Measurements from ENCODE around the gene TBC1D9B. TPM values are rescaled to one million over a fixed set of nuclear protein-coding genes. Genes with fewer than 3 reads are reported as not detected.

Gene TBC1D9B
- total RNA-seq, 3 donors from 2014 or later, result 82.7 to 91.8 (median 88.6) TPM

DNA sequence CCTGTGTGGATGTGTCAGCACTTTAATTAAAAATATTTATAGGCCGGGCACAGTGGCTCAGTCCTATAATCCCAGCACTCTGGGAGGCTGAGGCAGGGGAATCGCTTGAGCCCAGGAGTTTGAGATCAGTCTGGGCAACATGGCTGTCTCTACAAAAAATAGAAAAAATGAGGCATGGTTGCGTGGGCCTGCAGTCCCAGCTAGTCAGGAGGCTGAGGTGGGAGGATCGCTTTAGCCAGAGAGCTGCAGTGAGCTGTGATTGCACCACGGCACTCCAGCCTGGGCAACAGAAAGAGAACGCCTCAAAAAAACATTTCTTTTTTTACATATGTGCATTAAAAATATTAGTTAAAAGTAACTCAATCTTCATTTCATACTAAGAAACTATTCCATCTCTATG, 6.2 kb downstream of the TBC1D9B start:
- Mint-ChIP-seq H3K9me3 (no peaks in the 10 kb centered on the region), H3K27me3 (ENCODE audit: low read depth) (no peaks in the 10 kb centered on the region)

DNA sequence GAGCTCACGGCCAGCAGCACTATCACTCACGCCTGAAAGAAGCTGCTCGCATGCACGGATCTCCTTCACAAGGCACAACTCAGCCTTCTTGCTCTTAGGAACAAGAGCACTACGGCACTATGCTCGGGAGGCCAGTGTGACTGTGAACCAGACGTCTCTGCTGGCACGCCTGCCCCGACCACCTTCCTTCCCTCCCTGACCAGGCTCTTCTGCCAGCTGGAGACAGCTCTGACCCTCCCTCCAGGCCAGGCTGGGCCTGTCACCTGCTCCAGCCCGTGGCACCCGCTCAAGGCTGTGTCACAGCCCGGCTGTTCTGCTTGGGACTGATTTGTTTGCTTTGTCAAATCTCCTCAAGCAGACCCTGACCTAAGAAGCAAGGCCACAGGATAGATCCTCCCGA, 7.0 kb downstream of the TBC1D9B start:
- H3K4me3 Mint-ChIP-seq, result no peak overlapping the region
- no peaks in the 10 kb centered on the region for H3K9me3 Mint-ChIP-seq
- no peak for ATAC-seq
- H3K36me3 Mint-ChIP-seq (ENCODE audit: insufficient read depth), result peaks cover 23% of the 10 kb centered on the region
- no peaks in the 10 kb centered on the region for H3K27me3 Mint-ChIP-seq (ENCODE audit: low read depth)
- peaks cover 7% of the 10 kb centered on the region for H3K4me1 Mint-ChIP-seq (ENCODE audit: low read depth)
- DNase-seq, result no peak

More for the DNA sequence above, 6.2 kb downstream of the TBC1D9B start:
- Mint-ChIP-seq H3K4me3 (no peak overlapping the region), H3K36me3 (ENCODE audit: insufficient read depth) (peaks cover 20% of the 10 kb centered on the region), H3K4me1 (ENCODE audit: low read depth) (peaks cover 14% of the 10 kb centered on the region)
- ATAC-seq (no peak), DNase-seq (no peak)

DNA sequence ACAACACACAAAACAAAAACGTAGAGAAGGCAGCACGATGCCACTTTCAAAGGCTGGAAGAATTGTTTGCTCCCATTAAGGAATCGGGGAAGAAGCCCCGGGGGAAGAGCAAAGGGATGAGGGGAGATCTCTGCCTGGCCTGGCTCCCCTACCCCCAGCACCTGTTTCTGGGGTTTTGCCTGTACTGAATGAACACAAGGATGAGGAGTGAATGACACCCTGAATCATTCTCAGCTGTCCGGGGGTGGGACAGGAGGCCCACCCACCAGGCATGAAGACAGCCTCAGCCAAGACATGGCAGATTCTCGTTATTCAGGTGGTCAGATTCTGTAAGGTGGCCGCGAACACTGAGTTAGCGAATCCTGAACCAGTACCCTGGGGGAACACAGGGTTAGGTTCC, 7.5 kb downstream of the TBC1D9B start:
- Mint-ChIP-seq H3K4me3 (no peak overlapping the region), H3K9me3 (no peaks in the 10 kb centered on the region), H3K27me3 (ENCODE audit: low read depth) (no peaks in the 10 kb centered on the region), H3K4me1 (ENCODE audit: low read depth) (peaks cover 5% of the 10 kb centered on the region), H3K36me3 (ENCODE audit: insufficient read depth) (peaks cover 25% of the 10 kb centered on the region)
- ATAC-seq (no peak), DNase-seq (no peak)

DNA sequence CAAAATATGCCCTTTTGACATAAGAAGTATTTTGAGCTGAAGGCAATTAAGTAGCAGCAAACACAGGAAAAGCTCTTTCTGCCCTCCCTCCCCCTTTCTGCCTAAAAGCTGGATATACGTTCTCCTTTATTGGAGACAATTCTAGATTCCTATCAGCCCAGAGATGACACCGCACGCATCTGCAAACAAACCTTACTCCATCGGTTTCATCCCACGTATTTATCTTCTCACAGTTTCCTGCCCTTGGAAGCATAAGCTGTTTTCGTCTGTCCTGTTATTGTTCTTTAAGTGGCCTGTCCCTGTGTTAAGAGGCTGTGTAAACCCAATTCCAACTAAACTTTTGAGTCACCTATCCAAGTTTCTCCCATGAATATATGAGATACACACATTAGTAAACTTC, 11.8 kb downstream of the TBC1D9B start:
- Mint-ChIP-seq H3K9me3 (no peaks in the 10 kb centered on the region), H3K27me3 (ENCODE audit: low read depth) (no peaks in the 10 kb centered on the region), H3K4me3 (no peak overlapping the region), H3K36me3 (ENCODE audit: insufficient read depth) (peaks cover 26% of the 10 kb centered on the region), H3K4me1 (ENCODE audit: low read depth) (no peaks in the 10 kb centered on the region)
- DNase-seq (no peak), ATAC-seq (no peak)

DNA sequence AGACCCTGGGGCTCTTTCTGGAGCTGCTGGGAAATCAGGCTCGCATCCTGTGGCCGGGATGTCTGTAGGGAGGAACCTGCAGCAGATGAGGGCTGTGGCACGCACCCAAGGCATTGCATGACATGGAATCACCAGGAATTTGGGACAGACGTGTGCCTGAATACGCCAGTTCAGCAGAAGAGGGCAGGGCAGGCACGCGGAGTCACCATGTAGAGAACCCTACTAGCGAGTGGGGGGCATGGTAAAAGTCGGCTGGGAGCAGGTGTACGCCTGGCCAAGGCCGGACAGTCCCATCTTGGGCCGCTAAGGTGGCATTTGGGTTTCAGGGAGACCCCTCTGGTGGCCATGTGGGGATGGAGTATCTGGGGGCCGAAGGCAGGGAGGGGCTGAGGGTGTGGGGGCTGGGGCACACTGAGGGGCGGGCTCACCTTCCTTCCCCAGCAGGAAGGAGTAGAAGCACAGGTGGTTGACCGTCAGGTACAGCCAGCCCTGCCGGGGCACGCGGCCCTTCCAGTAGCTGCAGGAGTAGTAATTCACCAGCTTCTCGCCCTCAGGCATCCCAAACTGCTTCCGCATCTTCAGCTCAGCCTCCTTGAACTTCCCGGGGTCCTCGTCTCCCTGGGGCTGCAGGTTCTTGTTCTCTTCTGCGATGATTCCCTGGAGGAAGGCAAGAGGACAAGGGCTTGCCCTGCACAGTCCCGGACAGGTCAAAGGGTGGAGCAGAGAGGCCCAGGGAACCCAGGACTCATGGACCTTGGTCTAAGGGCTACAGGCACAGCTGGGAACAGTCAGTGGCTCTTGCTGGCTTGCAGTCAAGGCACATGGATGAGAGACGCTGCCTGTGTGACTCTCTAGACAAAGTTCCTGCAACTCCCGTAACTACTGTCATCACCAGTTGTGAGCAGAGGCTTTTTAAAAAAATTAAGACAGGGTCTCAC, 13.5 kb downstream of the TBC1D9B start:
- ATAC-seq (no peak), DNase-seq (no peak)
- peaks cover 27% of the 10 kb centered on the region for H3K36me3 Mint-ChIP-seq (ENCODE audit: insufficient read depth)
- H3K4me1 Mint-ChIP-seq (ENCODE audit: low read depth), result no peaks in the 10 kb centered on the region
- no peaks in the 10 kb centered on the region for H3K9me3 Mint-ChIP-seq
- no peak overlapping the region for H3K4me3 Mint-ChIP-seq
- no peaks in the 10 kb centered on the region for H3K27me3 Mint-ChIP-seq (ENCODE audit: low read depth)

DNA sequence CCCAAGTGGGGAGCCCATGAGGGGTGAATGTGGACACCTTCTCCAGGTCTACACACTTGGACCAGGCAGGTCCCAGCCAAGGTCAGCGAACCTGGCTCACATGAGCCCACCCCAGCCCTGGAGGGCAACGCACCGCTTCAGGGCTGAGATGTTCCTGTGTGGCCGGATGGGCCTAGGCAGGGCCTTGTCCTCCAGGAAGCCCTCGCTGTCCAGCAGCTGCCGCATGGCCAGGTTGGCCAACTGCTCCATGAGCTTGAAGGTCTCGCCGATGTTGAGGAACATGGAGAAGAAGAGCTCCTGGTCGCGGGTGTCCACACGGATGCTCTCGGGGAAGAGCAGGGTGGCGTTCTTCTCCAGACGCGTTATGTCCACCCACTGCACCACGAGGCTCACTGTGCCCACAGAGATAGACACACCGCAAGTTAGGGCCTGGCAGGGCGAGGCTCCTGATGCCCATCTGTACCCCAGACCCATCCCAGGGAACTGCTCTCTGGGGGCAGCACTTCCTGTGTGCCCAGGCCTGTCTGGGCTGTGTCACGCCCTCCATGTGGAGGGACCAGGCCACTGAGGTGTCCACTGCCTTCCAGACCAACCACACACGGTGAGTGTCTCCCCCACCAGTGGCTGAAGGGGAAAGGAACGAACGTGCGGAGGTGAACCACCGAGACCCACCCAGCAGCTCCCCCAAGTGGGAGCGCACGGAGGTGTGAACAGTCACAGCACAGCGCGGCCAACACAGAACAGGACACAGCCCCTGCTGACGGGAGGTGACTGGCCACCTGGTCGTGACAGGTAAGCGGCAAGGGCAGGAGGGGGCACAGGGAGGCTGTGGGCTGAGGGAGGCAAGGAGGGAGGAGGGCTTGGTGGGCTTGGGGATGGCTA, 14.4 kb downstream of the TBC1D9B start:
- H3K27me3 Mint-ChIP-seq (ENCODE audit: low read depth), result no peaks in the 10 kb centered on the region
- ATAC-seq (no peak), DNase-seq (no peak)
- no peaks in the 10 kb centered on the region for H3K4me1 Mint-ChIP-seq (ENCODE audit: low read depth)
- H3K4me3 Mint-ChIP-seq, result no peak overlapping the region
- H3K9me3 Mint-ChIP-seq, result no peaks in the 10 kb centered on the region
- H3K36me3 Mint-ChIP-seq (ENCODE audit: insufficient read depth), result peaks cover 26% of the 10 kb centered on the region

DNA sequence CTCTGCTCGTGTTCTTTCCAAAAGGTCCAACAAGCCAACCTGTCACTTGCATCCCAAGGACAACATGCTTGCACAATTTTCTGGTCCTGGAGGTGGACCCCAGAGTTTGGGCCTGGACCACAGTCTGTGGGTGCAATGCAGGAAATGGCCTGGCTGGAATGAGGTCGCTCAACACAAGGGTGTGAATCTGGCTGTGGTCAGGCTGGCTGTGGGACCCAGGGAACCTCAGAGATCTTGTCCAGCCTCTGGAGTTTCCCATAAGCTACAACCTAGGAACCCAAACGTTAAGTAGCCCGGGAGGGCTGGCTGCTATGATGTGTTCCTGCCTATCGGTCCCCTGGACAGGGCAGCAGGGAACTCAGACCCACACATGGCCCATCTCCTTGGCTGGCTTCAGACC, 15.4 kb downstream of the TBC1D9B start:
- Mint-ChIP-seq H3K4me3 (no peak overlapping the region), H3K9me3 (no peaks in the 10 kb centered on the region), H3K36me3 (ENCODE audit: insufficient read depth) (peaks cover 27% of the 10 kb centered on the region), H3K27me3 (ENCODE audit: low read depth) (no peaks in the 10 kb centered on the region), H3K4me1 (ENCODE audit: low read depth) (no peaks in the 10 kb centered on the region)
- DNase-seq (no peak), ATAC-seq (no peak)

DNA sequence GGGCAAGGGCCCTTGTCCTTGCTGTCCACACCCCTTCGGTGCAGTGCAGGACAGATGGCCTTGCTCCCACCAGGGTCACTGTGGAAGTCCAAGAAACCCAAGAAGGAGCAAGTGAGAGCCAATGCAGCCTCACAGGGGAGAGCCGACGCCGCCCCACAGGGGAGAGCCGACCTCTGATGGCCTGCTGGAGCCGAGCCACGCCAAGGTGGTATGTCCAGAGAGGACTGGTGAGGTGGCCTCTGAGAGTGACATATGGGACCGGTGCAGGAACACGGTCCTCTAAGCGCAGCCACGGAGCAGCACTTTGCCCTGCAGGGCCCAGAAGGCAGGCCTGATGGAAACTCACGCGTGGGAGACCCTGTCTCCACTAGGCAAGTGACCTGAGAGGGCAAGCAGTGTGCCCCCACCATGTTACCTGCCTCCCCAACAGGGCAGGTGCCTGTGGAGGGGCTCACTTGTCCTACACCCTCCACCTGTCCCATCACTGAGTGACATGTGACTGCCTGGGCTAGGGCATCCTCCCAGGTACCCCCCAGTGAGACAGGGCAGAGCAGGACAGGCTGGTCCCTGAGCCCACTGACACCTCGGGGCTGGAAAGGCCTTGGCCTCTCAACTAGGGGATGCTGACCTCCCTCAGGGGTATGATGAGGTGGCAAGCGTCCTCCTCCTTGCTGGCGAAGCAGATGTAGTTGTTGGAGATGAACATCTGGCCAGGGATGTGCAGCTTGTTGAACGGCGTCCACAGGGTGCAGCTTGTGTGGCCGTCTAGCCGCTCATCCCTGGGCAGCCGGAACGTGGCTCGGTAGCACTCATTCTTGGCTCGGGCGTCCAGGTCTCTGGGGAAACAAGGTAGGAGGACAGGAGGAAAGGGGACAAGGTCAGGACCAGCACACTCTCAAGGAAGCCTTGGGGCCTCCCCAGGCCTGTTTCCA, 16.7 kb downstream of the TBC1D9B start:
- H3K36me3 Mint-ChIP-seq (ENCODE audit: insufficient read depth), result peaks cover 37% of the 10 kb centered on the region
- H3K9me3 Mint-ChIP-seq, result no peaks in the 10 kb centered on the region
- DNase-seq (no peak), ATAC-seq (no peak)
- H3K27me3 Mint-ChIP-seq (ENCODE audit: low read depth), result no peaks in the 10 kb centered on the region
- no peak overlapping the region for H3K4me3 Mint-ChIP-seq
- no peaks in the 10 kb centered on the region for H3K4me1 Mint-ChIP-seq (ENCODE audit: low read depth)

DNA sequence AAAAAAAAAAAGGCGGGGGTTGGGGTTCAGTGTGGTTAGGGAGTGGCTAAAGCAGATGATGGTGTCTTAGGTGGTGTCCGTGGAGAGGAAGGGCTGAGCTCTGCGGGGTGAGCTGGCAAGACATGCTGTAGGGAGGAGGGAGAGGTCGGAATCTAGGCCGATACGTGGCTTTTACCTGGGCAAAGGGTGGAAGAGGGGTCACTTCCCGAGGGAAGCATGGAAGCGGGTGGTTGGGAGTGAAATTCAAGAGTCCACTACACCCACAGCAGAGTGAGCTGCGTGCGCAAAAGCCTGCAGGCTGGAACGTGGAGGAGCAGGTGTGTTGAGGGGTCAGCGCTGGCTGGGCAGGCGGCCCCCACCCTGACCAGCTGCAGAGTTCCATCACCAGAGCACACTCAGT, 17.8 kb downstream of the TBC1D9B start:
- H3K36me3 Mint-ChIP-seq (ENCODE audit: insufficient read depth), result peaks cover 37% of the 10 kb centered on the region

DNA sequence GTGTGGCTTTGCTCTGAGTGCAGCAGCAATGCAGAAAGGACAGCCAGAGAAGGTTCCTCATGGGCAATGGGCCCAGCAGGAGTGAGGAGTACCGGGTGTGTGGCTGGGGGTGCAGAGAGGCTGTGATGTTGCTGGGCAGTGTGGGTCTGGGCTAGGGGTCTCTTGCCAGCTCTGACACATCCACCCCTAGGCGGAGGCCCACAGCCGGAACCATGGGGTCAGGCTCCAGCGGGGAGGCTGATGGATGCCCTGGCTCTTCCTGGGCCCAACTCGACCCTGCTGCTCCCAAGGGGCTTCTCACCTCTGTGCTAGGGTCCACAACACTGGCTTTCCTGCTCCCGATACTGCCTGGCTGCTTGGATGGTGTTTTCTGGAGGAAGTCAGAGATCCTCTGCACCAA, 19.9 kb downstream of the TBC1D9B start:
- no peak for DNase-seq
- Mint-ChIP-seq H3K4me3 (no peak overlapping the region), H3K36me3 (ENCODE audit: insufficient read depth) (peaks cover 56% of the 10 kb centered on the region), H3K27me3 (ENCODE audit: low read depth) (no peaks in the 10 kb centered on the region), H3K4me1 (ENCODE audit: low read depth) (no peaks in the 10 kb centered on the region), H3K9me3 (peaks cover 11% of the 10 kb centered on the region)
- no peak for ATAC-seq

More for the DNA sequence above, 17.8 kb downstream of the TBC1D9B start:
- no peak for ATAC-seq
- no peak for DNase-seq
- Mint-ChIP-seq H3K27me3 (ENCODE audit: low read depth) (no peaks in the 10 kb centered on the region), H3K9me3 (peaks cover 2% of the 10 kb centered on the region), H3K4me3 (no peak overlapping the region), H3K4me1 (ENCODE audit: low read depth) (no peaks in the 10 kb centered on the region)

DNA sequence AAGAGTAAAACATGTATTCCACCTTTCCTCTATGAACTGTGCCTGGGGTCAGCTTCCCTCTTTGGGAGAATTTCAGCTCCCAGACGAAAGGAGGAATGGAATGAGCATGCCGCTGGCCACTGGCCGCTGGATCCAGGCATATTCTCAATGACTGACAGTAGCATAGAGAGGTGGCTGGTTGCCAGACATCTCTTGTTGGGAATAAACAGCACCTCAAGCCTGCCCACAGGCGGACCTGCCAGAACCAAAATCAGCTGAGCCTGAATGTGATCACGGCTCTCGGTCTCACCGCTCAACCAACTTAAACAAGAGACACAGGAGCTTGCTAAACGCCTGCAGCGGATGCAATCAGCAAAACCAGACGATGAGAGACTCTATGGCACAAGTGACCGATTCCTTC, 20.6 kb downstream of the TBC1D9B start:
- H3K4me3 Mint-ChIP-seq, result no peak overlapping the region
- ATAC-seq (no peak), DNase-seq (no peak)
- peaks cover 56% of the 10 kb centered on the region for H3K36me3 Mint-ChIP-seq (ENCODE audit: insufficient read depth)
- no peaks in the 10 kb centered on the region for H3K27me3 Mint-ChIP-seq (ENCODE audit: low read depth)
- no peaks in the 10 kb centered on the region for H3K4me1 Mint-ChIP-seq (ENCODE audit: low read depth)
- peaks cover 11% of the 10 kb centered on the region for H3K9me3 Mint-ChIP-seq

DNA sequence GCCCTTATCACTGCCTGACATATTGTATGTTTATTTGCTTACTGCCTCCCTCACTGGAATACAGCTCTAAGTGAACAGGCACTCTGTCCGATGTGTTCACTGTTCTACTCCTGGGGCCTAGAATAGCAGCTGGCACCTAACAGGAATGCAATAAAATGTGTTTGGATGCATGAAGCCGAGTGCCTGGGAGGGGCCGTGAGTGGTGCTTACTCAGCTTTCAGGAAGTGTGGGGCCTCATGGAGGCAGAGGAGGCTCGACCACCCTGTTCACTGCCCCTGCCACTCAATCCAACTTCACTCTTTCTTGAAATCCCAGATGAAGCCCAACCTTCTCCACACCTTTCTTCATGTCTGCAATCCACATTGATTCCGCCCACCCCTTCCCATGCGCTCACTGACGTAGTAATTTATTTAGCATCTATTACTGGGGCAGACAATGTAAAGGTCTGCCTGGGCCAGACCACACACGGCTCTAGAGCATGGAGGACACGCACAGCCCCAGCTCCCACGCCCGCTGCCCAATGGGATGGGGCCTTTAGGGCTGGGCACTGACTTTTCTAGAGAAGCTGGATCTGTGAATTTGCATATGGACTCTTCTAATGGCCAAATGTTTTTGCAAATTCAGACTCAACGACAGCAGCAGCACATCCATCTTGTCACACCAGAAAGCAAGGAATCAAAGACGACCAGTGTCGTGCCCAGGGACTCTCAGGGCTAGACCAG, 21.3 kb downstream of the TBC1D9B start:
- ATAC-seq (no peak), DNase-seq (no peak)
- Mint-ChIP-seq H3K9me3 (peaks cover 11% of the 10 kb centered on the region), H3K36me3 (ENCODE audit: insufficient read depth) (peaks cover 53% of the 10 kb centered on the region), H3K4me3 (no peak overlapping the region), H3K4me1 (ENCODE audit: low read depth) (no peaks in the 10 kb centered on the region), H3K27me3 (ENCODE audit: low read depth) (no peaks in the 10 kb centered on the region)

DNA sequence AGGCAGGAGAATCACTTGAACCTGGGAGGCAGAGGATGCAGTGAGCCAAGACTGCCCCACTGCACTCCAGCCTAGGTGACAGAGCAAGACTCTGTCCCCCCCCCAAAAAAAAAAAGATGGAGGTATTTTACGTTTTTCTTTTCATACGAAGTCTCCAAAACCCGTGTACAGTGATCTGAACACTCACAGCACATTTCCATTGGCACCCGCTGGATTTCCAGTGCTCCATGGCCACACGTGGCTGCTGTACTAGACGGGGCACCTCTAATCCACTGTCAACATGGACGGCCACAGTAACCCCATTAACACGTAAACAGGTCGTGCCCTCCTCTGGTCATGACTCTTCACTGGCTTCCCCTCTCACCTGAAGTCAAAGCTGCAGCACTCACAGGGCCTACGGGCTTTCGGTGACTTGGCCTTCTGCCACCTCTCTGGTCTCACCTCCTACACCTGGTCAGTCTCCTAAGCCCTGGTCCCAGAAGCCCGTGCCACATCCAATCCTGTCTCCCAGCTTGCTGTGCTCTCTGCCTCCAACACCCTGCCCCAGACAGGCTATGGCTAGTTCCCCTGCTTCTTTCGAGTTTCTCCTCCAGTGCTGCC, 22.1 kb downstream of the TBC1D9B start:
- DNase-seq (no peak), ATAC-seq (no peak)
- Mint-ChIP-seq H3K9me3 (peaks cover 11% of the 10 kb centered on the region), H3K4me3 (no peak overlapping the region), H3K36me3 (ENCODE audit: insufficient read depth) (peaks cover 52% of the 10 kb centered on the region), H3K4me1 (ENCODE audit: low read depth) (no peaks in the 10 kb centered on the region), H3K27me3 (ENCODE audit: low read depth) (no peaks in the 10 kb centered on the region)

All from activated T-cell treated with anti-CD3 and anti-CD28 coated beads, Interleukin-2, amount 50 U/mL, for 4 hours (primary cell).